Measurements from ENCODE around the gene ATG7.

ATG7 gene

GRCh38 chr3:11367143-11367693, 95.0 kb downstream of the ATG7 start:
- DNase-seq (ENCODE audit: insufficient read length) (no peak), FAIRE-seq (no peak)
- TF ChIP-seq TAF1 (IDR thresholded peaks at IDR 0.05; ENCODE audit: borderline replicate concordance, low read depth, low read length) (no peak), POLR2A (IDR thresholded peaks at IDR 0.05; ENCODE audit: low read depth, low read length) (no peak), POLR2AphosphoS5 (IDR thresholded peaks at IDR 0.05; ENCODE audit: low read depth, low read length) (no peak)

GRCh38 chr3:11370191-11370590, 98.0 kb downstream of the ATG7 start:
- no peak for FAIRE-seq
- DNase-seq (ENCODE audit: insufficient read length), result no peak
- TF ChIP-seq POLR2AphosphoS5 (IDR thresholded peaks at IDR 0.05; ENCODE audit: low read depth, low read length) (no peak), TAF1 (IDR thresholded peaks at IDR 0.05; ENCODE audit: borderline replicate concordance, low read depth, low read length) (no peak), POLR2A (IDR thresholded peaks at IDR 0.05; ENCODE audit: low read depth, low read length) (no peak)

GRCh38 chr3:11370966-11371365, 98.8 kb downstream of the ATG7 start:
- DNase-seq (ENCODE audit: insufficient read length), result no peak
- TF ChIP-seq POLR2A (IDR thresholded peaks at IDR 0.05; ENCODE audit: low read depth, low read length) (no peak), POLR2AphosphoS5 (IDR thresholded peaks at IDR 0.05; ENCODE audit: low read depth, low read length) (no peak), TAF1 (IDR thresholded peaks at IDR 0.05; ENCODE audit: borderline replicate concordance, low read depth, low read length) (no peak)
- no peak for FAIRE-seq

- no peak for FAIRE-seq
- DNase-seq (ENCODE audit: insufficient read length), result no peak
- no peak for TF ChIP-seq TAF1 (IDR thresholded peaks at IDR 0.05; ENCODE audit: borderline replicate concordance, low read depth, low read length)
- no peak for TF ChIP-seq POLR2AphosphoS5 (IDR thresholded peaks at IDR 0.05; ENCODE audit: low read depth, low read length)
- no peak for TF ChIP-seq POLR2A (IDR thresholded peaks at IDR 0.05; ENCODE audit: low read depth, low read length)
Measured at GRCh38 chr3:11371747-11372146, 99.5 kb downstream of the ATG7 start.

- DNase-seq (ENCODE audit: insufficient read length) (no peak), FAIRE-seq (no peak)
- no peak for TF ChIP-seq POLR2A (IDR thresholded peaks at IDR 0.05; ENCODE audit: low read depth, low read length)
- no peak for TF ChIP-seq TAF1 (IDR thresholded peaks at IDR 0.05; ENCODE audit: borderline replicate concordance, low read depth, low read length)
- no peak for TF ChIP-seq POLR2AphosphoS5 (IDR thresholded peaks at IDR 0.05; ENCODE audit: low read depth, low read length)
Measured at GRCh38 chr3:11373235-11373634, 101.0 kb downstream of the ATG7 start.

- DNase-seq (ENCODE audit: insufficient read length), result no peak
- FAIRE-seq, result no peak
- TF ChIP-seq POLR2AphosphoS5 (IDR thresholded peaks at IDR 0.05; ENCODE audit: low read depth, low read length) (no peak), TAF1 (IDR thresholded peaks at IDR 0.05; ENCODE audit: borderline replicate concordance, low read depth, low read length) (no peak), POLR2A (IDR thresholded peaks at IDR 0.05; ENCODE audit: low read depth, low read length) (no peak)
Measured at GRCh38 chr3:11373654-11374053, 101.5 kb downstream of the ATG7 start.

- no peak for TF ChIP-seq POLR2AphosphoS5 (IDR thresholded peaks at IDR 0.05; ENCODE audit: low read depth, low read length)
- no peak for TF ChIP-seq POLR2A (IDR thresholded peaks at IDR 0.05; ENCODE audit: low read depth, low read length)
- no peak for TF ChIP-seq TAF1 (IDR thresholded peaks at IDR 0.05; ENCODE audit: borderline replicate concordance, low read depth, low read length)
- no peak for FAIRE-seq
Measured at GRCh38 chr3:11375333-11376088, 103.3 kb downstream of the ATG7 start.

GRCh38 chr3:11377719-11378118, 105.5 kb downstream of the ATG7 start:
- FAIRE-seq (no peak), DNase-seq (ENCODE audit: insufficient read length) (no peak)
- TF ChIP-seq POLR2AphosphoS5 (IDR thresholded peaks at IDR 0.05; ENCODE audit: low read depth, low read length), result no peak
- no peak for TF ChIP-seq POLR2A (IDR thresholded peaks at IDR 0.05; ENCODE audit: low read depth, low read length)

More at GRCh38 chr3:11375333-11376088, 103.3 kb downstream of the ATG7 start:
- no peak for DNase-seq (ENCODE audit: insufficient read length)

- TF ChIP-seq POLR2AphosphoS5 (IDR thresholded peaks at IDR 0.05; ENCODE audit: low read depth, low read length), result no peak
- TF ChIP-seq POLR2A (IDR thresholded peaks at IDR 0.05; ENCODE audit: low read depth, low read length), result no peak
- TF ChIP-seq TAF1 (IDR thresholded peaks at IDR 0.05; ENCODE audit: borderline replicate concordance, low read depth, low read length), result no peak
- FAIRE-seq (no peak), DNase-seq (ENCODE audit: insufficient read length) (no peak)
Measured at GRCh38 chr3:11379238-11379823, 107.1 kb downstream of the ATG7 start.

GRCh38 chr3:11379824-11380701, 107.9 kb downstream of the ATG7 start:
- TF ChIP-seq POLR2A (IDR thresholded peaks at IDR 0.05; ENCODE audit: low read depth, low read length) (no peak), POLR2AphosphoS5 (IDR thresholded peaks at IDR 0.05; ENCODE audit: low read depth, low read length) (no peak), TAF1 (IDR thresholded peaks at IDR 0.05; ENCODE audit: borderline replicate concordance, low read depth, low read length) (no peak)
- FAIRE-seq (no peak), DNase-seq (ENCODE audit: insufficient read length) (no peak)

- no peak for DNase-seq (ENCODE audit: insufficient read length)
- no peak for FAIRE-seq
- TF ChIP-seq TAF1 (IDR thresholded peaks at IDR 0.05; ENCODE audit: borderline replicate concordance, low read depth, low read length) (no peak), POLR2AphosphoS5 (IDR thresholded peaks at IDR 0.05; ENCODE audit: low read depth, low read length) (no peak), POLR2A (IDR thresholded peaks at IDR 0.05; ENCODE audit: low read depth, low read length) (no peak)
Measured at GRCh38 chr3:11381141-11381540, 108.9 kb downstream of the ATG7 start.

All from GM12892 (cell line).